ENCODE results near the gene MEGF11. TPM values are rescaled to one million over a fixed set of nuclear protein-coding genes. Genes with fewer than 3 reads are reported as not detected.

MEGF11 gene
- total and polyA plus RNA-seq, 2 donors: 0.11 to 0.13 TPM

DNA sequence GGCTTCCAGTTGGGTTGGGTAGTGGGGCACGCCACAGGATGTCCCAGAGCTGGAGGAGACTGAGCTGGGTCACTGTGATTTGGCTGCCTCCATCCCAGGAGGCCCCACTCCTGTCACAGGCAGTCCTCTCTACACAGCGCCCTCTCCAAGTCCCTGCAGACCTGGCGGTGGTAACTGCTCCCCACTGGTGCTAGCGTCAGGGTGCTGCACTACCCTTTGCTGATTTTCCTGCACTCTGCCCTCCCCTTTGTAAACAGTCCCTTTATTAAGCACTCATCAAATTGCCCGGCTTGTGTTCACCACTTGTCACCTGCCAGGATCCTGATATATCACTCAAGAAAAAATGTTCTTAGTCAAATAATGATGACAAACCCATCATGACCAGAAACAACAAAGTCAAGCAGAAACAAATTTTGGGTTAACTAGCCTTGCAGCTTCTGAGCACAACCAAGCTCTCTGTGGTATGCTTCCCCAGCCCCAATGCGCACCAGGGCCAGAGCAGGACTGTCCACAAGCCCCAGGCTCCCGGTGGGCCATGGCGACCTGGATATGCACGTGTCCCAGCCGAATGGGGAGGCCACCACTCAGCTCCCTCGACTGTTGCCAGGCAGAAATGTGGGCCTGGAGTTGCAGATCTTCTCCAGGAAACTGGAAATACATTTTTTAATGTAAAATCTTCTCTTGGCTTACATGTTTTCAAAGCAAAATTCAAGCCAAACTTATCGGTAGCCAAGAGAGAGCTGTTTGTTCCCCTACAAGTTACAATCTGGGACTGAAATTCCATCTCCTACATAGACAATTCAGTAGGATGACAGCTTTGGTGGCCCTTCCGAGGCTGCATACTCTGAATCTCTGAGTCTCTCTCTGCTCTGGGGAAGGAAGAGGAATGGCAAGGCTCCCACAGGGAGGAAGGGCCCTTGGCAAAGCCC, 24.5 kb downstream of the MEGF11 start:
- DNase-seq (ENCODE audit: extremely low spot score): no peak
- WGBS: 83% methylated on average over 13 of the region's 13 CpGs

DNA sequence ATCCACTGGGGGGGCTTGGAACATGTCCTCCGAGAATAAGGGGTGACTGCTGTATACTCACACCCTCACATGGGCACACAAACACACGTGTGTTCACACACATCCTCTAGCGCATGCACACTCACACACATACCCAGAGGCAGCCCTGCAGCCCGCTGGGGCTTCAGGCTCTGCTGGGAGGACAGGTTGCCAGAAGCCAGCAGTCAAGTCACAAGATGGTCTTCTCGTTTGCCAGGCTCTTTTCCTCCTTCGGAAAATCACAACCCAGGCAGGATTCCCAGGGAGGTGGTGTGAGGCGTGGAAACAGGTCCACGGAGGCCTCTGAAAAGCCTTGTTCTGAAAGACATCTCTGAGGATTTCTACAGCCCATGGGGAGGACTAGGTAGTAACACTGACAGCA, 26.8 kb downstream of the MEGF11 start:
- 82% methylated on average over 8 of the region's 8 CpGs for WGBS
- Histone ChIP-seq H3K27ac (ENCODE audit: low read depth) (no peak overlapping the region), H3K4me3 (ENCODE audit: low read depth, low read length) (no peak overlapping the region), H3K4me1 (ENCODE audit: insufficient read depth) (no peaks in the 10 kb centered on the region), H3K36me3 (ENCODE audit: insufficient read depth) (no peaks in the 10 kb centered on the region)
- no peak for DNase-seq (ENCODE audit: extremely low spot score)

More for the DNA sequence above, 24.5 kb downstream of the MEGF11 start:
- Histone ChIP-seq H3K4me3 (ENCODE audit: low read depth, low read length) (no peak overlapping the region), H3K4me1 (ENCODE audit: insufficient read depth) (no peaks in the 10 kb centered on the region), H3K27ac (ENCODE audit: low read depth) (no peak overlapping the region), H3K36me3 (ENCODE audit: insufficient read depth) (no peaks in the 10 kb centered on the region)

DNA sequence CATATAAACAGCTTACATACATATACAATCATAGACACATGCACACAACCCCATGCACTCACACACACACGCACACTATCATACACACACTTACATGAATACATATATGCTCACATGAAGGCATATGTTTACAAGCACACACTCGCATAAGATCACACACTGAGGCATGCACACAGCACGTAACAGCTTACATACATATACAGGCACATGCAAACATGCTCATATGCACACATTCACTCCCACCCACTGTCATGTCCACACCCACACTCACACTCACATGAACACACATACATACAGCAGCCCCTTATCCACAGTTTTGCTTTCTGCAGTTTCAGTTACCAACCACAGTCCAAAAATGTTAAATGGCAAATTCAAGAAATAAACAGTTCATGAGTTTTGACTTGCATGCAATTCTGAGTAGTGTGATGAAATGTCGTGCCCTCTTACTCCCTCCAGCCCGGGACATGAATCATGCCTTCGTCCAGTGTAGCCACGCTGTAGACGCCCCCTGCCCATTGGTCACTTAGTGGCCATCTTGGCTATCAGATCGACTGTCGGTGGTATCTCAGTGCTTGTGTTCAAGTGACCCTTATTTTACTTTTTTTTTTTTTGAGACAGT, 27.8 kb downstream of the MEGF11 start:
- WGBS: 89% methylated on average over 10 of the region's 10 CpGs
- H3K27ac ChIP-seq (ENCODE audit: low read depth): no peak overlapping the region
- no peak for DNase-seq (ENCODE audit: extremely low spot score)
- H3K36me3 ChIP-seq (ENCODE audit: insufficient read depth): no peaks in the 10 kb centered on the region
- no peak overlapping the region for H3K4me3 ChIP-seq (ENCODE audit: low read depth, low read length)
- H3K4me1 ChIP-seq (ENCODE audit: insufficient read depth): no peaks in the 10 kb centered on the region

- Histone ChIP-seq H3K4me1 (ENCODE audit: insufficient read depth) (no peaks in the 10 kb centered on the region), H3K4me3 (ENCODE audit: low read depth, low read length) (no peak overlapping the region), H3K36me3 (ENCODE audit: insufficient read depth) (no peaks in the 10 kb centered on the region), H3K27ac (ENCODE audit: low read depth) (no peak overlapping the region)
- WGBS: 88% methylated on average over 6 of the region's 6 CpGs
- no peak for DNase-seq (ENCODE audit: extremely low spot score)
Observed at GRCh38 chr15:66224946-66225345, 28.6 kb downstream of the MEGF11 start.

DNA sequence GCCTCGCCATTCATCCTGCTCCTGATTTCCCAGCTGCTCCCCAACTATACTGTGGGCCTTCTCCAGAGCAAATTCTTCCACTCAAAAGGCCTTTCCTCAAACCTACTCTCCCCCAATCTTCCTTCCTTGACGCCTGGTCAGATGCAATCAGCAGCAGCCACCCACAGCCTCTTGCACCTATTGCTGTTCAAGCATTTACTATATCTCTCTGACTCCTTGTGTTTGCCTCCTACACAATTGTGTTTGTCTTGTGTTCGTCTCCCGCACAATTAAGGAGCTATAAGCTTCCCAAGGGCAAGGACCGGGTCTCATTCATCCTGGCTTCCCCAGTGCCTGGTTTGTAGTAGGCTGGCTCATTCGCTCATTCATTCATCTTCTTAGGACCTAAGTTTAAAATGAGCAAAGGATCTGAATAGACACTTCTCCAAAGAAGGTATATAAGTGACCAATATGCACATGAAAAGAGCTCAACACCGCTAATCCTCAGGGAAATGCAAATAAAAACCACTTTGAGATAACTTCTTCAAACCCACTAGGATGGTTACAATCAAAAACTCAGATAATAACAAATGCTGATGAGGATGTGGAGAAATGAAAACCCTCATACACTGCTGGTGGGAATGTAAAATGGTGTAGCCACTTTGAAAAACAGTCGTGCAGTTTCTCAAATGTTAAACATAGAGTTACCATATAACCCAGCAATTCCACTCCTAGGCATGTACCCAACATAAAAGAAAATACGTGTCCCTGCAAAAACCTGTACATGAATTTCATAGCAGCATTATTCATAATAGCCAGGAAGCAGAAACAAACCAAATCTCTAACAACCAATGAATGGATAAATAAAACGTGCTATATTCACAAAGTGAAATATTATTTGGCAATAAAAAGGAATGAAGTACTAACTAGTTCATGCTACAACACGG, 31.0 kb downstream of the MEGF11 start:
- no peak for DNase-seq (ENCODE audit: extremely low spot score)
- H3K36me3 ChIP-seq (ENCODE audit: insufficient read depth): no peaks in the 10 kb centered on the region
- 88% methylated on average over 11 of the region's 11 CpGs for WGBS

GRCh38 chr15:66221126-66221525, 32.4 kb downstream of the MEGF11 start:
- DNase-seq (ENCODE audit: extremely low spot score): no peak
- H3K27ac ChIP-seq (ENCODE audit: low read depth): no peak overlapping the region
- WGBS: 20% methylated on average over 9 of the region's 9 CpGs
- H3K4me1 ChIP-seq (ENCODE audit: insufficient read depth): no peaks in the 10 kb centered on the region
- no peak overlapping the region for H3K4me3 ChIP-seq (ENCODE audit: low read depth, low read length)
- no peaks in the 10 kb centered on the region for H3K36me3 ChIP-seq (ENCODE audit: insufficient read depth)

More for the DNA sequence above, 31.0 kb downstream of the MEGF11 start:
- Histone ChIP-seq H3K27ac (ENCODE audit: low read depth) (no peak overlapping the region), H3K4me1 (ENCODE audit: insufficient read depth) (no peaks in the 10 kb centered on the region), H3K4me3 (ENCODE audit: low read depth, low read length) (no peak overlapping the region)

GRCh38 chr15:66220601-66221000, 32.9 kb downstream of the MEGF11 start:
- H3K4me3 ChIP-seq (ENCODE audit: low read depth, low read length): no peak overlapping the region
- H3K4me1 ChIP-seq (ENCODE audit: insufficient read depth): no peaks in the 10 kb centered on the region
- no peak for DNase-seq (ENCODE audit: extremely low spot score)
- no peak overlapping the region for H3K27ac ChIP-seq (ENCODE audit: low read depth)
- H3K36me3 ChIP-seq (ENCODE audit: insufficient read depth): no peaks in the 10 kb centered on the region
- WGBS: 91% methylated on average over 6 of the region's 6 CpGs

DNA sequence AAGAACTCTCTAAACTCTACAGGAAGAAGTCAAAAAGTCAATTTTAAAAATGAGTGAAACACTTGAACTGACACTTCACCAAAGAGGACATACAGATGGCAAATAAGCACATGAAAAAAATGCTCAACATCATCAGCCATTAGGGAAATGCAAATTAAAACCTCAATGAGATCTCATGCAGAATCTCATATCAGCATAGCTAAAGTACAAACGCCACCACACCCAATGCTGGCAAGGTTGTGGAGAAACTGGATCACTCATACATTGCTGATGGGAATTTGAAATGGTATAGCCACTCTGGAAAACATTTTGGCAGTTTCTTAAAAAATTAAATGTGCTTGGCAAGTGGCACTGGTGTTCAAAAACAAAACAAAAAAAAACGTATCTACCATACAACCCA, 34.2 kb downstream of the MEGF11 start:
- Histone ChIP-seq H3K27ac (ENCODE audit: low read depth) (no peak overlapping the region), H3K4me3 (ENCODE audit: low read depth, low read length) (no peak overlapping the region), H3K4me1 (ENCODE audit: insufficient read depth) (no peaks in the 10 kb centered on the region), H3K36me3 (ENCODE audit: insufficient read depth) (no peaks in the 10 kb centered on the region)
- DNase-seq (ENCODE audit: extremely low spot score): no peak
- 66% methylated on average over 2 of the region's 2 CpGs for WGBS

GRCh38 chr15:66216806-66217205, 36.7 kb downstream of the MEGF11 start:
- H3K4me3 ChIP-seq (ENCODE audit: low read depth, low read length): no peak overlapping the region
- no peaks in the 10 kb centered on the region for H3K36me3 ChIP-seq (ENCODE audit: insufficient read depth)
- H3K27ac ChIP-seq (ENCODE audit: low read depth): no peak overlapping the region
- DNase-seq (ENCODE audit: extremely low spot score): no peak
- WGBS: 68% methylated on average over 2 of the region's 2 CpGs
- H3K4me1 ChIP-seq (ENCODE audit: insufficient read depth): no peaks in the 10 kb centered on the region

DNA sequence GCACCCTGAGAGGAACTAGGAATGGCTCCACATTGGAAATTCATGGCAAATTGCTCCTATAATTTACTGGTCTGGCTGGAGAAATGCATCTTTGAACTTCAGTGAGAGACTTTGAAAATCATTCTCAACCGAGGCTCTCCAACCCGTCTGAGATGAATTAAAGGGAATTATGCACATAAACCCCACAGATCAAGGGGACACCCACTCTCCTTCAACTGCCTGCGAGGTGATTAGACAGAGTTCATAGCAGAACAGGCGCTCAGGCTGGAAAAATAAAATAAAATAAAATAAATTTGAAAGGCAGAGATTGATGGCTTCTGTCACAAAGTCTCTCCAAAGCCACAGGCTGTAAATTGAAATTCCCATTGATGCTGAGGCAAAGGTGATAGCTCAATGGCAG, 37.7 kb downstream of the MEGF11 start:
- no peak for DNase-seq (ENCODE audit: extremely low spot score)
- Histone ChIP-seq H3K4me1 (ENCODE audit: insufficient read depth) (no peaks in the 10 kb centered on the region), H3K4me3 (ENCODE audit: low read depth, low read length) (no peak overlapping the region), H3K36me3 (ENCODE audit: insufficient read depth) (no peaks in the 10 kb centered on the region), H3K27ac (ENCODE audit: low read depth) (no peak overlapping the region)
- 78% methylated on average over 4 of the region's 4 CpGs for WGBS

GRCh38 chr15:66214246-66214645, 39.3 kb downstream of the MEGF11 start:
- Histone ChIP-seq H3K36me3 (ENCODE audit: insufficient read depth) (no peaks in the 10 kb centered on the region), H3K4me1 (ENCODE audit: insufficient read depth) (no peaks in the 10 kb centered on the region), H3K4me3 (ENCODE audit: low read depth, low read length) (no peak overlapping the region), H3K27ac (ENCODE audit: low read depth) (no peak overlapping the region)
- no peak for DNase-seq (ENCODE audit: extremely low spot score)
- 59% methylated on average over 4 of the region's 4 CpGs for WGBS

DNA sequence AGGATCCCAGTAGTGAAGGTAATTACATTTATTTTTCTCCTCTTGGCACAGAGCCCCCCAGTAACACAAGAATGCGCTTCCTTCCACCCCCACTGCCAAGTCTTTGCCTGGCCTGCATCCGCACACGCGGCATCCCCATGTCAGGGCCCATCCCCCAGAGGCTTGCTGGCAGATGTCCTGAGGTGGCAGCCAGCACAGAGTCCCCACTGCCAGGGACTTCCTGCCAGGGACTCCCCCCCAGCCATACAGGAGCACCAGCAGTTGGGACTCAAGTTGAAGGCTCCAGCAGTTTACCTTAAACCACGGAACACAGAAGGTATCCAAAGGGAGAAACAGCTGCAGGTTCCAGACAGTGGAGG, 41.0 kb downstream of the MEGF11 start:
- H3K27ac ChIP-seq (ENCODE audit: low read depth): no peak overlapping the region
- no peak overlapping the region for H3K4me3 ChIP-seq (ENCODE audit: low read depth, low read length)
- 74% methylated on average over 5 of the region's 5 CpGs for WGBS
- no peaks in the 10 kb centered on the region for H3K36me3 ChIP-seq (ENCODE audit: insufficient read depth)
- no peaks in the 10 kb centered on the region for H3K4me1 ChIP-seq (ENCODE audit: insufficient read depth)
- no peak for DNase-seq (ENCODE audit: extremely low spot score)

GRCh38 chr15:66211670-66212562, 41.6 kb downstream of the MEGF11 start:
- H3K4me1 ChIP-seq (ENCODE audit: insufficient read depth): no peaks in the 10 kb centered on the region
- H3K4me3 ChIP-seq (ENCODE audit: low read depth, low read length): no peak overlapping the region
- WGBS: 71% methylated on average over 11 of the region's 11 CpGs
- H3K27ac ChIP-seq (ENCODE audit: low read depth): no peak overlapping the region
- no peak for DNase-seq (ENCODE audit: extremely low spot score)
- no peaks in the 10 kb centered on the region for H3K36me3 ChIP-seq (ENCODE audit: insufficient read depth)
